Rectal smooth muscle tissue (tissue), 1 donor: ENCODE data around the gene GPRC5D.
A peak's percentile ranks its signal among the peaks of the same experiment; 100 is the strongest.

Experiments used
- H3K27ac ChIP-seq: one replicate; pipeline ENCODE4 v1.7.0; 2013; ENCODE audit warnings: low read depth, low read length, inconsistent platforms
- H3K27me3 ChIP-seq: one replicate; pipeline ENCODE4 v1.7.0; 2013; ENCODE audit warnings: low read length; ENCODE audit not compliant: control insufficient read depth, insufficient read depth
- H3K36me3 ChIP-seq: one replicate; pipeline ENCODE4 v1.7.0; 2013; ENCODE audit warnings: low read length; ENCODE audit not compliant: control insufficient read depth, insufficient read depth
- H3K4me1 ChIP-seq: one replicate; pipeline ENCODE4 v1.7.0; 2013; ENCODE audit warnings: low read length; ENCODE audit not compliant: control insufficient read depth, insufficient read depth
- H3K4me3 ChIP-seq: one replicate; pipeline ENCODE4 v1.7.0; 2013; ENCODE audit warnings: low read length
- H3K9ac ChIP-seq: one replicate; pipeline ENCODE4 v1.7.0; 2013; ENCODE audit warnings: low read length

Gene GPRC5D

DNA sequence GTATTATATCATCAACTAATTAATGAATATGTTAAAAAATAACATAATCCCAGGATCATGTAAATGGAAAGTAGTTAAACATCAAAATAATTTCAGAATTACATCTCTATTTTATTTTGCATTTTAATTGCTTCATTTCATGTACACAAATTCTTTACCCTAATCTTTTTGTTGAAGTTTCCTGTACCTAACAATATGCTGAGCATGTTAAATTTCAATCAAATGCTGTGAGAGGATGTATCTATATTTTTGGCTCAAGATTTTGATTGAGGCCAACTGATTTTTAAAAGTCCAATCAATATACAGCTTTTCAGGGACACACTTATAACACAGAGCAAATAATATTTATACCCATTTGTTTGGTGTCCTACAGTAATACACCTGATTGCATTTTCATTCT is 6.4 kb downstream of the GPRC5D start:
- Histone ChIP-seq H3K4me3 (no peak overlapping the region), H3K36me3 (no peaks in the 10 kb centered on the region), H3K9ac (no peak overlapping the region), H3K4me1 (no peaks in the 10 kb centered on the region), H3K27me3 (no peaks in the 10 kb centered on the region), H3K27ac (no peak overlapping the region)

DNA sequence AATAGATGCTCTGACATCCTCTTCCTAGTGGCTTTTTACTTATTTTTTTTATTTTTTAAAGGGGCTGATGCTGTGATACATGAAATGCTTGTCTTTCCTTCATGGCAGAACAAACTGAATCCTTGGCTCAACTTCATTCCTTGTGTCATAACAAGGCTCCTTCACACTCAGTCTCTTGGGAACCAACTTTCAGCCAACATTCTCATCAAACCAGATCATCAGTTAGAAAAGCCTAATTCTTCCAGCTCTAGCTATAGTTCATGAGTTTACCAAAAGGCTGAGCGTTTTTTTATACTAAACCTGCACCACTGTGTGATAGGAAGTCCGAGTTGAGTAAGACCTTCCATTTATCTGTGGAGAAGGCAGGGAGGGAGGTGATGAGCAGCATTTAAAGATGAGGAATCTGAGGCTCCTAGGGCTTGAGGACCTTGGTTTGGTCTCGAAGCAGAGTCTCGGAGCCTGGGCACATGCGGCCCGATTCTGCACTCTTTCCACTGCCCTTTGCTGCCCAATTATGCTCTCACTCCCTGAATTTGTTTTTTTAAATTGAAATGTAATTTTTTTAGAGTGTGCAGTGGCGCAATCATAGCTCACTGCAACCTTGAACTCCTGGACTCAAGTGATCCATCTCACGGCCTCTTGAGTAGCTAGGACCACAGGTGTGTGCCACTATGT is 8.2 kb downstream of the GPRC5D start:
- H3K4me3 ChIP-seq, result no peak overlapping the region
- H3K36me3 ChIP-seq, result no peaks in the 10 kb centered on the region
- H3K27me3 ChIP-seq, result no peaks in the 10 kb centered on the region
- no peak overlapping the region for H3K9ac ChIP-seq
- no peak overlapping the region for H3K27ac ChIP-seq
- no peaks in the 10 kb centered on the region for H3K4me1 ChIP-seq

DNA sequence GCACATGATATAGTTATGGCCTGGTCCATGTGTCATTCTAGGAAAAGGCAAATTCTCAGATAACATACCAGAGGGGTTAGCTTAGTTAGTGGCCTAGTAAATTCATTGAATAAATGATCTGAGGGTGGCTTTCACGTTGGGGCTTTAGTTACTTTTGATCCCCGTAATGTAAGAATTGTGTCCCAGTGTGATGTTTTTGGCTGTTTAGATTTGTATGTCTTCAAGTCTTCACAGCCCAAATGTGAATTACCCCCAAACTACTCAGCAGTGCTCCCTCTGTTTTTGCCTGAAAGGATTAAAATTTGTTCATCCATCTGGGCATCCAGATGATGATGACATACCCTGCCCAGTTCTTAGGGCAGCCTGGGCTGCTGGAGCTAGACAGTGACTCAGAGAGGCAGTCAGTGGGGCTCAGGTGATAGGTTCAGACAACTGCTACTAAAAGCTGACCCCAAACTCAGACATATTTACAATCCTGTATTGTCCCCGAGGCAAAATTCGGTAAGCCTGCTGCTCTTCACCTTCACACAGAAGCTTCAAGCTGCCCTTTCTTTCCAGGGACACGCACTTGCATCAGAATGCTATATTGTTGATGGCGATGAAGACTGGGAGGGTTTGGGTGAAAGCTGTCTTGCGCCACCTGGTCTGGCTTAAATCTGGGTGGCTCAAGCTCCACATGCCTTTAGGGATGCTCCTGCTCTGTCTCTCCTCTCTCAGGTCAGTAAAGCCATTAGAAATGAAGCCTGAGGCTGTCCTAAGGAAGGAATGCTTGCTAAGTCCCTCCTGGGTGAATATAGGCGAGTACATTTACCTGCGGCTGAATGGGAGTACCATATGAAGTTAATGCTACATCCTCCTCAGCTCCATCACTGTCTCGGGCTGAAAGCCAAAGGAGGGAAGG is 10.3 kb downstream of the GPRC5D start:
- H3K9ac ChIP-seq, result no peak overlapping the region
- no peak overlapping the region for H3K4me3 ChIP-seq
- H3K36me3 ChIP-seq, result no peaks in the 10 kb centered on the region
- H3K27ac ChIP-seq, result no peak overlapping the region
- H3K4me1 ChIP-seq, result no peaks in the 10 kb centered on the region
- no peaks in the 10 kb centered on the region for H3K27me3 ChIP-seq

DNA sequence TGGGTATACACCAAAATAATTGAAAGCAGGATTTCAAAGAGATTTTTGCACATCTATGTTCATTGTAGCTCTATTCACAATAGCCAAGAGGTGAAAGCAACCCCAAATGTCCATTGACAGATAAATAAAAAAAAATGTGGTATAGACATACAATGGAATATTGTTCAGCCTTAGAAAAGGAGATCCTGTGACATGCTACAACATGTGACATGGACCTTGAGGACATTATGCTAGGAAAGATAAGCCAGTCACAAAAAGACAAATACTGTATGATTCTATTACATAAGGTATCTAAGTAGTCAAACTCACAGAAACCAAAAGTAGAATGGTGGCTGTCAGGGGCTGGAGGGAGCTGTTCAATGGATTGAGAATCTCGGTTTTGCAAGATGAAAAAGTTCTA is 12.1 kb downstream of the GPRC5D start:
- Histone ChIP-seq H3K36me3 (no peaks in the 10 kb centered on the region), H3K9ac (no peak overlapping the region), H3K27me3 (no peaks in the 10 kb centered on the region), H3K4me3 (no peak overlapping the region), H3K27ac (no peak overlapping the region), H3K4me1 (no peaks in the 10 kb centered on the region)

DNA sequence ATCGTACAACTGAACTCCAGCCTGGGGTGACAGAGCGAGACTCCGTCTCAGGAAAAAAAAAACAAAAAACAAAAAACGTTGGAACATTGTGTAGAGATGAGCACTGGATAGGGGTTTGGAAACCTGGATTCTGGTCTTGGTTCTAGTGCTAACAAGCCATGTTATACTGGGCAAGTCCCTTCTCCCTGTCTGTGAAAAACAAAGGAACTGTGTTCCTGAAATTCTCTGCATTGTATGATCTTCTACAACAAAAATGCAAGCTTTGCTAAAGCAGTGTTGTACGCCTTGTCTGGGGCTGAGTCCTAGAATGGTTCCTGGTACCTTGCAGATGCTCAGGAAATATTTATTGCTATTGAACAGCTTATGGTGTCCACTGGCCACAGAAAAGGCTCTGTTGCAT is 13.4 kb downstream of the GPRC5D start:
- H3K9ac ChIP-seq, result no peak overlapping the region
- no peaks in the 10 kb centered on the region for H3K27me3 ChIP-seq

DNA sequence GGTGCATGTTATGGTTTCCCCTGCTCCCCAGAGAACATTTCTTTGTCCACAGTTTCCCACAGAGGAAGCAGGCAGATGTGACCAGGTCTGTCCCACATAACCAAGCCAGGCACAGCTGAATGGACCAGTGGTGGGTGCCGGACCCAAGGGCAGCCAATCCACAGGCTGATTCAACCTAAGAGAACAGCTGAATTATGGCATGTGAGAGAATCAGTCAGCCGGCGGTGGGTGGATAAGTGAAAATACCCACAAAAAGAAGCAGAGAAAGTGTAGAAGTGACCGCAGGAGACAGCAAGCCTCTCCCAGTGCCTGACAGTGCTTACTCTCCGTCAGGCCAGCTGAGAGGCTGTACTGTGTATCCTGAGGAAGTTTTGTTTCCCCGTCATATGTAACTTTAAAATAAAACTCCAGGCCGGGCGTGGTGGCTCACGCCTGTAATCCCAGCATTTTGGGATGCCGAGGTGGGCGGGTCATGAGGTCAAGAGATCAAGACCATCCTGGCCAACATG is 14.9 kb downstream of the GPRC5D start:
- no peak overlapping the region for H3K27ac ChIP-seq
- no peak overlapping the region for H3K9ac ChIP-seq
- no peaks in the 10 kb centered on the region for H3K36me3 ChIP-seq
- no peak overlapping the region for H3K4me3 ChIP-seq
- H3K27me3 ChIP-seq, result no peaks in the 10 kb centered on the region
- no peaks in the 10 kb centered on the region for H3K4me1 ChIP-seq

More for the DNA sequence above, 13.4 kb downstream of the GPRC5D start:
- H3K4me3 ChIP-seq, result no peak overlapping the region
- no peak overlapping the region for H3K27ac ChIP-seq
- no peaks in the 10 kb centered on the region for H3K36me3 ChIP-seq
- no peaks in the 10 kb centered on the region for H3K4me1 ChIP-seq

DNA sequence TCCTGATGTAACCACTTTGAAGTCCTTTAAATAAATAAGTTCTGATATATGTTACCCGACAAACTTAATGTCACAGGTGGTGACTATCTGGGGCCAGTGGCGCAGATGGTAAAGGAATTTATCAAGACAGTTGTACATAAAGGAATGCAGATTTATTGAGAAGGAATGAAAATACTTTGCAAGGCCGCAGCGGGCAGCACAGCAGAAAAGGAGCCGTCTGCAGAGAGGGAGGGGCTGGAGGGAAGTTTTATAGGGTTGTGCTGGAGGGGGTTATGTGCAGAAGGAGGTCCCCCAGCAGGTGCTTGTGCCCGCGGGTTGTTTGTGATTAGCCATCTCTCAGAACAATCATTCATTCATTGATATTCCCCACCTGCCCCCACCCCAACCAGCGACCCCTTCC is 17.4 kb downstream of the GPRC5D start:
- H3K27ac ChIP-seq, result no peak overlapping the region
- no peaks in the 10 kb centered on the region for H3K4me1 ChIP-seq
- no peak overlapping the region for H3K9ac ChIP-seq
- H3K36me3 ChIP-seq, result no peaks in the 10 kb centered on the region
- H3K27me3 ChIP-seq, result no peaks in the 10 kb centered on the region
- no peak overlapping the region for H3K4me3 ChIP-seq

DNA sequence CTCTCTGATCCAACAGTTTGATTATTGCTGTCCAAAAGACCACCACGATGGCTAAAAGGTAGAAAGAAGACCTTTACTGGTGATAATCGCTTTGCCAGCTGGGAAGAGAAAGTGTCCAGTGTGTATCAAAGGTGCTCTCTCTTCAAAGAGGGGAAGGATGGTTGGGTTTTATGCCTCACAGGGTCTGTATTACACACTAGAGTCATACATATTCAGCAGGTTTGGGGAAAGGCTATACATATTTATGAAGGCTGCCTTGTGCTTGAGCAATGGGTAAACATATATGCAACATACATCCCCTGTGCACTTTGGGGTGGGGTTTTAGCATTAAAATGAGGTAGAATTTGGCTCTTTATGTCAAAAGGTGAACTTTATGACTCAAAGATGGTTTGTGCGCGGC is 18.2 kb downstream of the GPRC5D start:
- no peak overlapping the region for H3K4me3 ChIP-seq
- no peaks in the 10 kb centered on the region for H3K4me1 ChIP-seq
- H3K9ac ChIP-seq, result no peak overlapping the region
- H3K36me3 ChIP-seq, result no peaks in the 10 kb centered on the region
- H3K27me3 ChIP-seq, result no peaks in the 10 kb centered on the region
- H3K27ac ChIP-seq, result no peak overlapping the region

DNA sequence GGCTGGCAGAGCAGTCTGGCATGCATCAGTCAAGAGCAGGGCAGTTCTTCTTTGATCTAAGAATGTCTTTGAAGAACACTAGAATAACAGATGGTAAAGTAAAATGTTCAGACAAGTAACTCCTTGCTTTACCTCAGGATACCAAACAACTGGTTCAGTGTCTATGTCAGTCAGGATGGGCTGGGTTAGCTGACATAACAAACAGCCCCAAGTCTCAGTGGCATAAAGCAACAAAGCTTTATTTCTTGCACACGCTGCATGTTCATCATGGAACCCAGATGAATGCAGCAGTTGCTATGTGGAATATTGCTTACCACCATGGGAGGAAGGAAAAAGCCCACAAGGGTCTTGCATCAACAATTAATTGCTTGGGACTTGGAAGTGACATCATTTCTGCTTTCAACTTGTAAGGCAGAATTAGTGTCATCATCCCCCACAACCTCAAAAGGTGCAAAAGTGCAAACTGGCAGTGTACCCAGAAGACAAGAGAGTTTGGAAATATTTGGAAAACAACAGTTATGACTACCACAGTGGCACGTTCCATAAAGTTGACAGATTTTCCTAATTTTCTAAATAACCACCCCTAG is 21.2 kb downstream of the GPRC5D start:
- no peaks in the 10 kb centered on the region for H3K27me3 ChIP-seq
- no peak overlapping the region for H3K9ac ChIP-seq
- no peak overlapping the region for H3K27ac ChIP-seq
- H3K4me3 ChIP-seq, result no peak overlapping the region
- no peaks in the 10 kb centered on the region for H3K36me3 ChIP-seq
- no peaks in the 10 kb centered on the region for H3K4me1 ChIP-seq

DNA sequence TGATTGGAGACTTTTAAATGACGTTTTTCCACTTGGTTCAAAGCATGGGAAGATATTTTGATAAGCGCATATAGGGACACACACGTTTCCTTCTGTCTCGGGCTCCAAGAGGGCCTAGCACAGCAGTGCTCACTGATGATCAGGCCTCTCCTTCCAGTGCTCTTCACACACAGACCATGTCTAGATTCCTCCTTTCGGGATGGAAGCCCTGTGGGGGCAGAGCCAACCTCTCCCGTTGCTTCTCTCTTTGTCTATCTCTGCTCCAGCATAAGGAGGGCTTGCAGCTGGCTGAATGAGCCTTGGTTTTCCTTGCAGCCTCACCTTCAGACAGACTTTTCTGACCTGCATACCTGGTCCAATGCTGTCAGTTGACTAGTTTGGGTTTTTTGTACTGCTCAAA is 22.3 kb downstream of the GPRC5D start:
- Histone ChIP-seq H3K4me1 (no peaks in the 10 kb centered on the region), H3K27me3 (no peaks in the 10 kb centered on the region), H3K27ac (no peak overlapping the region)

DNA sequence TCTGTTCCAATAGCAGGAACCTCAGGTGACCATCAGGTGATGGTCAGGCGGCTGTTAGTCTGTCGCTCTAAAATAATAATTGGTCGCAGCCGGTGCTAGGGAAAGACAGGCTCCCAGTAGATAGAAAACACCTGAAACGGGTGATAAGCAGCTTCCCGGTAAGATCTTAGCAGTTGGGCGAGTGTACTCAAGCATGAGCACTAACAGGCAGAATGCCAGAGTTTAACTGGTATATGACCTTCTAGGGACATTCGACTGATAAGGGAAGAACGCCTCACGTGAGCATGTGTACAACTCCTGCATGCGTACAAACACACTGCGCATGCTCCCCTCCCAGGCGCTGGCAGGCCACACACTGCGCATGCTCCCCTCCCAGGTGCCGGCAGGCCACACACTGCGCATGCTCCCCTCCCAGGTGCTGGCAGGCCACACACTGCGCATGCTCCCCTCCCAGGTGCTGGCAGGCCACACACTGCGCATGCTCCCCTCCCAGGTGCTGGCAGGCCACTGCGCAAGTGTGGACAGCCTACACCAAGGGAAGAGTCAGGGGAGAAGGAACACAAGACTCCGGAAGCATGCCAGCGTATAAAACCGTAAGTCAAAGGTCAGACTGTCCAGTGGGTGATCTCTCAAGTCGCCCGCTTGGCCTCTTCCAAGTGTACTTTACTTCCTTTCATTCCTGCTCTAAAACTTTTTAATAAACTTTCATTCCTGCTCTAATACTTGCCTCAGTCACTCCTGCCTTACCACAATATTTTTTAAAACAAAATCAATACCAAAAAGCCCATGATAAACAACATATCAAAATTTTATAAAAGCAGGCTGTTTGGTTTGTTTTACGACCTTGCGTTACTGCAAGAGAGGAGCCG is 24.5 kb downstream of the GPRC5D start:
- H3K36me3 ChIP-seq, result no peaks in the 10 kb centered on the region
- no peak overlapping the region for H3K9ac ChIP-seq
- H3K4me1 ChIP-seq, result no peaks in the 10 kb centered on the region
- peak overlapping the region; percentile 21 for H3K4me3 ChIP-seq
- no peak overlapping the region for H3K27ac ChIP-seq
- no peaks in the 10 kb centered on the region for H3K27me3 ChIP-seq

More for the DNA sequence above, 22.3 kb downstream of the GPRC5D start:
- Histone ChIP-seq H3K36me3 (no peaks in the 10 kb centered on the region), H3K9ac (no peak overlapping the region), H3K4me3 (no peak overlapping the region)

DNA sequence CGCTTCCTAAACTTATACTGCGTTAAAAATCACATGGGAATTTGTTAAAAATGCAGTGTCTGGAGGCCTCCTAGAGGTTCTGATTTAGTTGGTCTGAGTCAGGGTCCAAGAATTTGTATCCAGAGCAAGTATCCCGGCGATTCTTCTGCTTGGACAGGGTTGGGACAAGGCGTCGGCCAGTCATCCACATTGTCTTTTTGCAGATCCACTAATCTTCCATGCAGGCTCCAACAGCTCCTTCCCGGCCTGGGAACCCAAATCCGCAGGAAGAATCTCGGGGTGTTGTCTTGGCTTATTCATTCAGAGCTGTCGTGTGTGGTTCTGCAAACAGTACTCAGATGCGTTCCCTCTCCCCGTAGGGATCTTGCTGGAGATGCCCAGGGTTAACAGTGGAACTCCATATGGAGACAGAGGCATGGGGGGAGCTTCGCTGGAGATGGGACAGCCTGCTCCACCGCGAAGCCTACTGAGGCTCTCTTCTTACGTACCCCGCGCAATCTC is 25.3 kb downstream of the GPRC5D start:
- H3K27me3 ChIP-seq, result no peaks in the 10 kb centered on the region
- H3K9ac ChIP-seq, result no peak overlapping the region
- no peaks in the 10 kb centered on the region for H3K4me1 ChIP-seq
- no peak overlapping the region for H3K4me3 ChIP-seq
- H3K36me3 ChIP-seq, result no peaks in the 10 kb centered on the region
- no peak overlapping the region for H3K27ac ChIP-seq
